SK-N-DZ (cell line): ENCODE measurements around the gene TBCD.
"Not testable (repeated sequence)": the region's sequence is repeated elsewhere in the genome, so short reads cannot be mapped to it uniquely, and the experiment has no call there.

Source experiments
- DNase-seq: peaks from one replicate; pipeline ENCODE4 v3.0.0-alpha.2; 2015; ENCODE audit warnings: low spot score

TBCD gene

DNA sequence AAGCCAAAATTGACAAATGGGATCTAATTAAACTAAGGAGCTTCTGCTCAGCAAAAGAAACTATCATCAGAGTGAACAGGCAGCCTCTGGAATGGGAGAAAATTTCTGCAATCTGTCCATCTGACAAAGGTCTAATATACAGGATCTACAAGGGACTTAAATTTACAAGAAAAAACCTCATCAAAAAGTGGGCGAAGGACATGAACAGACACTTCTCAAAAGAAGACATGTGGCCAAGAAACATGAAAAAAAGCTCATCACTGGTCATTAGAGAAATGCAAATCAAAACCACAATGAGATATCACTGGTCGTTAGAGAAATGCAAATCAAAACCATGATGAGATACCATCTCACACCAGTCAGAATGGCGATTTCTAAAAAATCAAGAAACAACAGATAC lies 203.2 kb downstream of the TBCD start:
- DNase-seq, result not testable (repeated sequence)

- not testable (repeated sequence) for DNase-seq
Measured at GRCh38 chr17:82955627-82956026, 203.8 kb downstream of the TBCD start.

- no peak for DNase-seq
Measured at GRCh38 chr17:82956146-82956725, 204.4 kb downstream of the TBCD start.

DNA sequence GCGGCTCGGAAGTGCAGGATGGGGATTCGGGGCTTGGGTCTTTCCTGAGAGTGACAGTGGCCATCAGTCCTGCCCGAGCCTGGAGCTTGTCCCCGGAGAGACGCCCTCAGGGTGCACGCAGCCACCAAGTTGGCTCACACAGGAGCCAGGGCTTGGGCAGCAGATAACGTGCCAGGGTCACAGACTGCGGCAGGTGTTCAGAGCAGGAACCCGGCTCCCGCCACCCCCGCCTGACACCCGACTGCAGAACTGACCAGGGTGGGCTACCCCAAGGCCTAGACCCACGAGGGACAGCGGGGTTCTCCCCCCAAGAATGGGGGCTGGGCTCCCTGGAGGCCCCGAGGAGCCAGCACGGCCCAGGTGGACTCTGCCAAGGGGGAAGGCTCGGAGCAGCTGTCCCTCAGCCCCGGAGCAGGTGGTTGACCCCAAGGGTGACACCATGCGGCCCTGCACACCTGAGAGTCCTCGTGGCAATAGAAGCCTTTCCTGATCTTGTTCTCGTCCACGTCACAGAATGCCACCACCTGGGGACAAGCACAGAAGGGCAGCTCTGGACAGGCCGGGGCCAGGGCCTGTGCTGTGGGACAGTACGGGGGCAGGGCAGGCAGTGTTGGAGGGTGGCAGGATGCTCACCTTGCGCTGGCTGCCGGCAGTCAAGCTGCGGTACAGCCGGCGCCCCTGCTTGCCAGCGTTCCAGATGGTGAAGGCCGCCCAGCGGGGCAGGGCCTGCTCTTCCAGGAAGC lies 205.0 kb downstream of the TBCD start:
- no peak for DNase-seq

DNA sequence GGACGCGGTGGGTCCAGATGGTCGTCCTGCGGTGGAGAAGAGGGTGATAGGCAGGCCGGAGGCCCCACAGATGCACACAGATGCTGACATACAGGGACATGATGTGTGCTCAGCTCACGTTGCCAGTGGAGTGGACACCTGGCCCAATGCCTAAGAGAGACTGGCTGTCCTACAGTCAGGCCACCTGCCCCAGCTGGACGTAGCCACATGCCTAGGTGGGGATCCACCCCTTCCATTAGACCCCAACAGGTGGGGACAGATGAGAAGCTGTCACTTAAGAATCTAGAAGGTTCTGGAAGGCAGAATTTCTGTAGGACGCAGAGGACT lies 205.6 kb downstream of the TBCD start:
- DNase-seq, result no peak

DNA sequence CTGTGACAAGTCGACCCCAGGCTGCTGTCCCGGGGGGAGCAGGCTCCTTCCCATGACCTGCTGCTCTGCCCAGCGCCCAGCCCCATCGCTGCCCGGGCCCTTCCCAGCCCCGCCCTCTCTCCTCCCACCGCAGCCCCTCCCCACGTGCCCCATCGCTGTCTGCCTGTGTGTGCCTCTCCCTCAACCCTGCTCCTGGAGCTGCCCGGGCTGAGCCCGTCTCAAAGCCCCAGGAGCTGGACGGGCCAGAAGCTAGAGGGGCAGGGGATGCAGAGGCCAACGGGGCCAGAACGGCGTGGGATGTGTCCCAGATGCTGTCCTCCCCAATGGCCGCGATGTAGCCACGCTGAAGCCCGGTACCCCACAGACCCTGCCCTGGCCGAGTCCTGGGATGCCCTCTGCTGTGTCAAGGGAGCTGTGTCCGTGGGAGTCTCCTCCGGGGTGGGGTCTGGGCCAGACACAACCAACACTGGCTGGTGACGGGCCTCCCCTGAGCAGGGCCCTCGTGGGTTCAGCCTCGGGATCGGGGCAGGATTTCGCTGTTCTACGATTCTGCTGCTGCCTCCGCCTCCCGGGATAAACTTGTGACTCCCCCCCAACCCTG lies 206.2 kb downstream of the TBCD start:
- no peak for DNase-seq

DNA sequence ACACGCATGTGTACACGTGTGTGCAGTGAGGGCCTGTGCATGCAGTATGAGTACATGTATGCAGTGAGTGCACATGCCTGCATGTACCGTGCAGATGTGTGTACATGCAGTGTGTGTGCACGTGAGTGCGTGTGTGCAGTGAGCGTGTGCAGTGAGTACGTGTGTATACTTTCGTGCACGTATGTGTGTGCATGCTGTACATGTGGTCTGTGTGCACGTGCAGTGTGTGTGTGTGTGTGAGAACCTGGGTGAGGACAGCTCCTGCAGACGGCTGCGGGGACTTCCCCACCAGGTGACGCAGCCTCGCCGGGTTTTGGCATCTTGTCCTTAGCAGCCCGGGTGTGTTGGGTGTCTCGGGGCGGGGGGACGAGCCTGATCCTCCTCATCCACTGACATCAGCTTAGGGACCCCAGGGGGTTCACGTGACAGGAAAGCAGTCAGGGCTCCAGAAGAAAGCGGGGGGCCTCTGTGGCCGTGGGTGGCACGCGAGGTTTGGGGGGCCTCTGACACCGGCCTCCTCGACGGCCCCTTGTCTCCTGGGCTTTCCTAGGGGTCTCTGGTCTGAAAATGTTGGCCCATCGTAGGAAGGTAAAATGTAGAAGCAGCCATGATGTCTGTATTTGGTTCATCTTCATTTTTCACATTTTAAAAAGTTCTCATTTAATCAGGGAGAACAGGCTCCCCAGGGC lies 207.5 kb downstream of the TBCD start:
- DNase-seq, result no peak

DNA sequence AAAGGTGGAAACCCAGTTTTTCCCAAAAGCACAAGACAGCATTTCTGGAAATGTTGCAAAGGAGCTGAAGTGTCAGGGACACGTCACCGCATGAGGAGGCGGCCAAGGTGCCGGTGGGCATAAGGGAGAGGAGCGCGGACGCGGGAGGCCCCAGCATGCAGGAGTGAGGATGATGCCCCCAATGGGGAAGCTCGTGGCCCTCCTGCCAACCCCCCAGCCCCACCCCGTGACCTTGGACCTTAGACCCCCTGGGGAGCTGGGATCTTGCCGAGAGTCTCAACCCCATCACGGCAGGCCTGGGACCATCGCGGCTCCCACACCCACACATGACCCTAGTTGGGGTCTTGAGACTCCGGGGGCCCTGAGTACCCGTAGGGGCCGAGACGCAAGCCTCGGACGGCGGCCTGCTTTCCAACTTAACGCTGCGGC lies 208.1 kb downstream of the TBCD start:
- no peak for DNase-seq

DNA sequence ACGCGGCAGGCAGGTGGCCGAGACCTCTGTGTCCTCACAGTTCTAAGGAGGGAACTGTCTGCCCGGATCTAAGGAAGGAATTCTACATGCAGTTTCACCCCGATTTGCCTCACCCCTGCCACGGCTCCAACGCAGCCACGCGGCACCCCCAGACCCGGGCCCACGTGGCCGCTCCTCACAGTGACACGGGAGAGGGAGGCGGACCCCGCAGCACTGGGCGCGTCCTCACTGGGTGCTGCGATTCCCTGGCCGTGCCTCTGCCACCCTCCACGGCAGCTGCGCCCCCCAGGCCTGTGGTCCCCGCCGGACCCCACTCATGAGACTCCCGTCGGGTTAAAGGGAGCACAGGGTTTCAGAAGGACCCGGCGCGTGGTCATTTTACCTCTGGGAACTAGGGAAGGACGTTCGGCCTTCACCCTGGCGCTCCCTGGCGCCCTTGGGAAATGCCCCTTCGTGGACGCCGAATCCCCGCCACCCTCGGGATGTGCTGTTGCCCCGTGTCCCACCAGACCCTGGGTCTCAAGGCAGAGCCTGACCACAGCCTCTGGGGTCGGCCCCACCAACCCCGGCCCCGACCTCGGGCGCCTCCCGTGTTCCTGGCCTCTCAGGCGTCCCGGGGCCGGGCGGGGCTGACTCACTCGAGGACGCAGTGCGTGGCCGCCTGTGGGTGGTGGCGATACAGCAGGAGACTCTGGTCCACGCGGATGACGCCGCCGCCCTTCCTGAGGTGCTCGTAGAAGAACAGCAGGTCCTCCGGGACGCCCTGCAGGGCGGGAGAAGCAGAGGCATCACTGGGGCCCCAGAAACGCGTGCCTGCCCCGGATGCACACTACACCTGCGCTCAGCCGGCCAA lies 208.8 kb downstream of the TBCD start:
- DNase-seq, result no peak

GRCh38 chr17:82961366-82962162 lies 209.7 kb downstream of the TBCD start:
- no peak for DNase-seq

DNA sequence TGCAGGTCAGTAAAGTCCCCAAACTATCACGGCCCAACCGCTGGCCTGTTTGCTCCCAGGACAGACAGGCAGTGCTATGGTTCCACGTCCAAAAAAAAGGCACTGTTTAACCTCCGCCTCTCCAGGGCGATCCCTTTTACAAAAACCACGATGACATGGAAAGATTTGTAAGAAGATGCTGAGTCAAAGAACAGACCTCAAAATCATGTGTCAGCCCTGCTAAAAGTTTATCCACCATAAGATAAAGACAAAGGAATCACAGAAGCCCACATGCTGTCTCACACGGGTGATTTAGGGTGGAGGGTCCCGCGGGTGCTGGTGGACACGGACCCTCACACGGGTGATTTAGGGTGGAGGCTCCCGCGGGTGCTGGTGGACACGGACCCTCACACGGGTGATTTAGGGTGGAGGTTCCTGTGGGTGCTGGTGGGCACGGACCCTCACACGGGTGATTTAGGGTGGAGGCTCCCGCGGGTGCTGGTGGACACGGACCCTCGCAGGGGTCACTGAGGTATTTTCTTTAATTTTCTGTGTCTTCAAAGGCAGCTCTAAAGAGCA lies 210.4 kb downstream of the TBCD start:
- no peak for DNase-seq

DNA sequence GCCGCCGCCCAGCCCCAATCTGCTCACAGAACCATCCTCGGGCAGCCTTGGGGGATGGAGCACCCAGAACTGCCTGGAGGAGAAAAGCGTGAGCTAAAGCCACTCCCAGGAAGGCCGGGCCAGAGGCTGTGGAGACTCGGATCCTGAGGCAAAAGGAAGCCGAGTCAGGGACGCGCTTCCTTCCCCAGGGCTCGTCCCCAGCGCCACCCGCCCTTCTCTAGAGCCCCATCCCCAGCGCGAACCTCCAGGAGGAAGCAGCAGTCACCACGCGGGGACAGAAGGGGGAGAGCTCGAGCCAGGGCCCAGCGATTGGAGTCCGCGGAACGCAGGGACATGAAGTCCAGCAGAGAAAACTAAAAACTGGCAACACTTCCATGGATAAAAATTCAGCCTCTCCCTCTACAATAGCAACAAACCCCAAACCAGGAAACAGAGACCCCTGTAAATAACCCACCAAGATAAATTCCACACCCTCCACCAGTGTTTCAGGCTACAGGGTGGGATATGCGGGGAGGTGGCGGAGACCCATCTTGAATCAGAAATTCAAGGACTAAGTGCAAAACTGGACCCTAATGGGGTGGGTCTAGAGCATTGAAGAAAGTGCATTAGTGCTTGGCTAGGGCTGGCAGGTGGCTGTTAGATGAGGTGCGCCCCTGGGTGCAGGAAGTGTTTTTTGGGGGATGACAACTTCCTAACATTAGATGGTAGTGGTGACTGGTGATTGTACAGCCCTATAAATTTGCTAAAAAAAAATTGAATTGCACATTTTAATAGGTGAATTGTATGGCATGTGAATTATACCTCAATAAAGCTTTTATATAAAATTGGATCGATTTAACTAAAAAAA lies 211.5 kb downstream of the TBCD start:
- DNase-seq, result peak; percentile 51

DNA sequence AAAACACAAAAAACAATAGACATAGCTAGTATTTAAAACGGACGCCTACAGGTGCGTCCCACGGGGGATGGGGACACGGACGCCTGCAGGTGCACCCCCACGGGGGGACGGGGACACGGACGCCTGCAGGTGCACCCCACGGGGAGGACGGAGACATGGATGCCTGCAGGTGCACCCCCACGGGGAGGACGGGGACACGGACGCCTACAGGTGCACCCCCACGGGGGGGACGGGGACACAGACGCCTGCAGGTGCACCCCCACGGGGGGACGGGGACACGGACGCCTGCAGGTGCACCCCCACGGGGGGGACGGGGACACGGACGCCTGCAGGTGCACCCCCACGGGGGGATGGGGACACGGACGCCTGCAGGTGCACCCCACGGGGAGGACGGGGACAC lies 212.6 kb downstream of the TBCD start:
- DNase-seq, result not testable (repeated sequence)

DNA sequence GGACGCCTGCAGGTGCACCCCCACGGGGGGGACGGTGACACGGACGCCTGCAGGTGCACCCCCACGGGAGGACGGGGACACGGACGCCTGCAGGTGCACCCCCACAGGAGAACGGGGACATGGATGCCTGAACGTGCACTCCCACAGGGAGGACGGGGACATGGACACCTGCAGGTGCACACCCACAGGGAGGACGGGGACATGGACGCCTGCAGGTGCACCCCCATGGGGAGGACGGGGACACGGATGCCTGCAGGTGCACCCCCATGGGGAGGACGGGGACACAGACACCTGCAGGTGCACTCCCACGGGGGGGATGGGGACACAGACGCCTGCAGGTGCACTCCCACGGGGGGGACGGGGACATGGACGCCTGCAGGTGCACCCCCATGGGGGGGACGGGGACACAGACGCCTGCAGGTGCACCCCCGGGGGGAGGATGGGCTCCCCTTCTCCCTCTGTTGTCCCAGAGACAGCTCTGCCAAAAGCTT lies 213.0 kb downstream of the TBCD start:
- DNase-seq, result no peak

DNA sequence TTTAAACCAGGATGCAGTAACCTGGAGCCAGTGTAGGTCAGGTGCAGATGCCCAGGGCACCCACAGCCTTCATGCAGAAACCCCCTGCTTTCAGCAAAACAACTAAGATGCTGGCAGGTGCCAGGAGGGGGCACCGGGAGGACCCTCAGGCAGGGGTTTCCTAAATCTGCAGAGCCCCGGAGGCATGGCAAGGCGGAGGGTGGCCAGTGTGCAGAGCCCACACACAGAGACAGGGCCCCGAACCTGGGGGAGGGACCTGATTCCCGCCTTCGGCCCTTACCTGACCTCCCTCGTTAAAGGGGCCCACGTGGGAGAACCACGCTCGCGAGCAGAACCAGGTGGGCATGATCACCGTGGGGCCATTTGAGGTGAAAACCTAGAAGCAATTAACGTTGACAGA lies 213.5 kb downstream of the TBCD start:
- no peak for DNase-seq

- no peak for DNase-seq
Measured at GRCh38 chr17:82966415-82966814, 214.6 kb downstream of the TBCD start.

DNA sequence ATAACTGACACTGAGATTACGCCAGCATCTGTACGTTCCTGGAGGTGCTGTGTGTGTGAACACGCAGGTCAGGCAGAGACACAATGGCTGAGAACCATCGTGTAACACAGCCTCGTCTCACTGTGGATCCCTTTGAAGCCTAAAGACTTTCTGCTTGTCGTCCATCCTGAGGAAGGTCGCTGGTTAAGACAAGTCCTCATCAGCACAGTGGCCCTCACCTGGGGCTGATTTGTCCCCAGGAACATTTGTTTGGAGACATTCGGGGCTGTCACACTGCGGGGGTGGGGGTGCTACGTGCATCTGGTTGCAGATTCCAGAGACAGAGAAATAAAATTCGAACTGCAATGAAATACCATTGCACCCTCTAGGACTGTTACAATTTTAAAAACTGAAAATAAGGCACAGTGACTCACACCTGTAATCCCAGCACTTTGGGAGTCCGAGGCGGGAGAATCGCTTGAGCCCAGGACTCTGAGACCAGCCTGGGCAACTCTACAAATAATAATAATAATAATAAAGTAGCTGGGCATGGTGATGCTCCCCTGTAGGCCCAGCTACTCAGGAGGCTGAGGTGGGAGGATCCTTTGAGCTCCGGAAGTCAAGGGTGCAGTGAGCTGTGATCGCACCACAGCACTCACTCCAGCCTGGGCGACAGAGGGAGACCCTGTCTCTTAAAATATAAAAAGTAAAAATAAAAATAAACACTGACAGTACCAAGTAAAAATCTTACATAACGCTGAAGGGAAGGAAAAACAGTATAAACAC lies 215.6 kb downstream of the TBCD start:
- no peak for DNase-seq

DNA sequence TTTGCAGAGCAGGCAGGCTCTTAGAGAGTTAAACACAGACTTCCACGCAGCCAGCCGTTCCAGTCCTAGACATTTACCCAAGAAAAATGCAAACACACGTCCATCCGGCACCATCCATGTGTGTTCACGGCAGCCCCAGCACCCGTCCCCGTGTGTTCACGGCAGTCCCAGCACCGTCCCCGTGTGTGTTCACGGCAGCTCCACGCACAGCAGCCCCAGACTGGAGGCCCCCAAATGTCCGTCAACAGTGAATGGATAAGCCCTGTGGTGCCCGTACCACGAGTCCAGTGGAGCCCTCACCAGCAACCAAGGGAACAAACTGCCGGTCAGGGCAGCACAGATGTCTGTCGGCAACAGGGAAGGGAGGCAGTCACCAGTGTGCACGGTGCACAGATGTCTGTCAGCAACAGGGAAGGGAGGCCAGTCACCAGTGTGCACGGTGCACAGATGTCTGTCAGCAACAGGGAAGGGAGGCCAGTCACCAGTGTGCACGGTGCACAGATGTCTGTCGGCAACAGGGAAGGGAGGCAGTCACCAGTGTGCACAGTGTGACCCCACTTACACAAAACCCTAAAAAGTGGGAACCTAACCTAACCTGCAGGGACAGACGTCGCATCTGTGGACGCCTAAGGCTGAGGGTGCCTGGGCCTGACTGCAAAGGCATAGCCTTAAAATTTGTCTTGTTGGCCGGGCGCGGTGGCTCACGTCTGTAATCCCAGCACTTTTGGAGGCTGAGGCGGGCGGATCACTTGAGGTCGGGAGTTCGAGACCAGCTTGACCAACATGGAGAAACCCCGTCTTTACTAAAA lies 216.4 kb downstream of the TBCD start:
- not testable (repeated sequence) for DNase-seq
